T-helper 2 cell treated with Interferon-gamma antibody and Interleukin-4, amounts not matched to agents 100 ng/mL and 5 ng/mL, for 36 hours (primary cell): ENCODE measurements around the gene RIOK1. TPM values are rescaled to one million over a fixed set of nuclear protein-coding genes. Genes with fewer than 3 reads are reported as not detected.
"Not testable (repeated sequence)": the region's sequence is repeated elsewhere in the genome, so short reads cannot be mapped to it uniquely, and the experiment has no call there.

ENCODE experiments used
- intact Hi-C: fragments of 100-400 bp; cut with micrococcal nuclease; formaldehyde crosslinking; loops from one replicate; pipeline ENCODE4 v1.15.1; 2023
- total RNA-seq: library from RNA; stranded (reverse); gene quantifications from 2 replicates; pipeline ENCODE4 v1.2.3, GENCODE V29; 2022

Gene RIOK1
- total RNA-seq = 35.5 and 43.6 TPM in 2 replicates

DNA sequence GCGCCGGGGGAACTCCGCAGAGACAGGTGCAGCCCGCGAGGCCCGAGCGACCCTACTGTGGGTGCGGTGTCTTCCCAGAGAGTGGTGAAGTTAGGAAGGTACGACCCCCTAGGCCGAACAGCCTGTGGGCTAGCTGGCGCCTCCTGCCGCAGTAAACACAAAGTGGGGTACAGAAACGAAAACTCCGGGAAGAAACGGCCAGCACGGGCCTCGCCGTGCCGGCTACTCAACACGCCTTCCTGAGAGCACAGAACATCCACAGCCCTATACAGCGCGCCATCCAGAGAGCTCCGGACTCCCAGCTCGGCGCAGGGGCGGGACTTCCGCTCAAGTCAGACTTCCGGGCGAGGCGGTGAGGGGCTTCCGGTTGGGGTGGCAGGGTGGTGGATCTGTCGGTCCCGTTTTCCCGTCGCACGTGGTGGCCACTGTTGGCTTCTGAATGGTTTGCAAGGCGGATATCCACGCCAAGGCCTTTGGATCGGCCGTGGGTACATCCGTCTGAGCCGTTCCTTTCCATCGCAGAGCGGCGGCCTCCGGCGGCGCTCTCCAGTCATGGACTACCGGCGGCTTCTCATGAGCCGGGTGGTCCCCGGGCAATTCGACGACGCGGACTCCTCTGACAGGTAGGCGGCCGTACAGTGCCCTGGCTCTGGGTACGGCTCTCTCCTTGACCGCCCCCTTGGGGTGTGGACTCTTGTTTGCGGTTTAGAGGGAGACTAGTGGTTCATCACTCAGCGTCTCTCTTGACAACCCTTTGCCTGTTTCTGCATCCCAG, at the start of gene RIOK1, which contains the start of gene CAGE1:
TSS of gene RIOK1 (plus strand) at position 358 of the 775 bp plus-strand sequence. CDS start at position 553, 195 bp downstream.
TSS of gene CAGE1 (minus strand) at position 292 of the 775 bp plus-strand sequence. CDS start 2,569 bp downstream, outside the sequence.
- intact Hi-C loops = loop anchor here (1.0 to 5.0 kb wide), 5 partner anchors 76 to 1048 kb away; partner anchors contain the start of genes BLOC1S5, SLC35B3, SNRNP48 and SSR1

GRCh38 chr6:7341271-7341670, 48.3 kb upstream of the RIOK1 start:
- intact Hi-C loops = no loop called here

DNA sequence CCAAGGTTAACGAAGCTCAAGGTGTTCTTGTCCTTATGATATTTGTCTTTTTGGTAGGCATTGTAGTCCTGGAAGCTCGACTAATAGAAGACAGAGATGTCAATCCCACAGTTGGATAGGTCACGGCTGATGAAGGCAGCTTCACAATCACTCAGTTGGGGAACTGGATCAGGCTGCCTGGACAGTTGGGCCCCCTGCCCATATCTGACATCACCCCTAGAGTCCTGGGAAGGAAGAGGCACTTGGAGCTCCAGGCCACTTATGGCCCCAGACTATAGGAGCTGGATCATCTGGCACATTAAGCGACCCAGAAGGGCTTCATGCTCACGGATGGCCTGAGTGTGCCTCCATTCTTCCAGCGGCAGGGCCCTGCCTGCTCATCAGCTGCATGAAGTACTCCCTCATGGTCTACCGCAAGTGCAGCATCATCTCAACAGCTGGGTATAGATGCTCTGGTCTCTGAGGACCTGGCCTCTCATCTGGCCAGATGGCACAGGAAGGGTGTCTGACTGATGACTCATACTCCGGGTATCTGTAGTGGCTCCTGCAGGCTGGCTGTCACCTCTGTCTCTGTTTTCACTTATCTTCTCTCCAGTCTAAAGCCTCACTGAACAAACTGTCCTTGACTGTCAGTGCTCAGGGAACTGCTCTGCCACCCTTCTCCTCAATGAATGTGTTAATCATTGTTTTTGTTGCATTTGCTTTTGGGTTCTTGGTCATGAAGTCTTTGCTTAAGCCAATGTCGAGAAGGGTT, 47.4 kb upstream of the RIOK1 start:
- intact Hi-C loops = no loop called here

- intact Hi-C loops = no loop called here
Measured at GRCh38 chr6:7343546-7344475, 45.8 kb upstream of the RIOK1 start.

GRCh38 chr6:7344773-7345450, 44.7 kb upstream of the RIOK1 start:
- intact Hi-C loops = not testable (repeated sequence)

GRCh38 chr6:7347551-7347997, 42.0 kb upstream of the RIOK1 start:
- intact Hi-C loops = not testable (repeated sequence)

DNA sequence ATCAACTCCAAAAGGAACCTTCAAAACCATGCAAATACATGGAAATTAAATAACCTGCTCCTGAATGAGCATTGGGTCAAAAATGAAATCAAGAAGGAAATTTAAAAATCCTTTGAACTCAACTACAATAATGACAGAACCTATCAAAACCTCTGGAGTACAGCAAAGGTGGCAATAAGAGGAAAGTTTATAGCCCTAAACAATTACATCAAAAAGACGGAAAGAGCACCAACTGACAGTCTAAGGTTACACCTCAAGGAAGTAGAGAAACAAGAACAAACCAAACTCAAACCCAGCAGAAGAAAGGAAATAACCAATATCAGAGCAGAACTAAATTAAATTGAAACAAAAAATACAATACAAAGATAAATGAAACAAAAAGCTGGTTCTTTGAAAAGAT, 39.0 kb upstream of the RIOK1 start:
- intact Hi-C loops = not testable (repeated sequence)

- intact Hi-C loops = not testable (repeated sequence)
Measured at GRCh38 chr6:7351916-7352315, 37.7 kb upstream of the RIOK1 start.

DNA sequence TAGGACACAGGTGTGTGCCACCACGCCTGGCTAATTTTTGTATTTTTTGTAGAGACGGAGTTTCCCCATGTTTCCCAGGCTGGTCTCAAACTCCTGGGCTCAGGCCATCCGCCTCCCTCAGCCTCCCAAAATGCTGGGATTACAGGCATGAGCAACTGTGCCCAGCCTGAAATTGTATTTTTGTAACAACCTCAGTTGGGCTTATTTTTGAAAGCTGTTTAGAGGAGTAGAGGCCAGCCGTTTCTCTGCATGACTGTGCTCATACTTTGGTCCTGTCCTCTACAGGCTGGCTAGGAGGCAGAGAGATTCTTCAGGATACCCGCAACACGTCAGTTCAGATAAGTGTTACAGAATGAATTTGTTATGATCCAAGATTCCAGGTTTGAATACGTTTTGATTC, 22.2 kb upstream of the RIOK1 start:
- intact Hi-C loops = no loop called here

DNA sequence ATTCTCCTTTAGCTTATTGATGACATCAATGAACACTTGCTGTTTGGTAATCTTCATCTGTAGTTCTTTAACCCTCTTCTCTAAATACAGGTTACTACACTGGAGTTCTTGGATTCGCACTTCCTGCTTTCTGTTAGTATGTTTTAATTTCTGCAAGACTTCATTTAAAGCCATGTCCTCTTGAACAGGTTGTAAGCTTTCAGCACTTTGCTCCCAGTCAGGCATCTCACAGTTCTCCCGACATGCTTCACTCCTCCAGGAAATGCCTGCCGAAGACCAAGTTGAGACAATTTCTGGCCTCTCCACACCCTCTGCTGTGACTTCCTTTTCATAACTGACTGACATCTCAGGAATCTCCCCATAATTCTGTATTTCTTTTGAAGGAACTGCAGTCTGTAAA, 15.9 kb upstream of the RIOK1 start:
- intact Hi-C loops = no loop called here

GRCh38 chr6:7377961-7378360, 11.6 kb upstream of the RIOK1 start:
- intact Hi-C loops = no loop called here

GRCh38 chr6:7378740-7379139, 10.9 kb upstream of the RIOK1 start:
- intact Hi-C loops = no loop called here

- intact Hi-C loops = no loop called here
Measured at GRCh38 chr6:7381092-7381491, 8.5 kb upstream of the RIOK1 start.

DNA sequence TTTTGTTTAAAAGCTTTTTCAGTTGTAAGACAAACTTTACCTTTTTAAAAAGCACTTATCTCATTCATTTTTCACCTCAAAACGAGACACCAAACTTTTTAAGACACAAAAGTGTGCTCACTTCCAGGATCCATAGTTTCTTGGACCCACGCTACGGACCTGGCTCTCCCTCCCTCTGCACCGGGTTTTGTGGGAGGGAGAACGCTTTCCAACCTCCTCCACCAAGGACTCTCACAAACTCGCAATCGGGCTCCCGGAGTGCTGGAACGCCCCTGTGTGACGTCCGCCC, 502 bp upstream of the RIOK1 start:
- intact Hi-C loops = loop anchor here (1.0 to 2.0 kb wide), 3 partner anchors 76 to 675 kb away; partner anchors contain the start of genes BLOC1S5, SNRNP48 and SSR1

- intact Hi-C loops = loop anchor here (1.0 to 5.0 kb wide), 2 partner anchors 114 to 1047 kb away; partner anchors contain the start of gene SLC35B3
Measured at GRCh38 chr6:7390226-7390878, 744 bp downstream of the RIOK1 start.

- intact Hi-C loops = loop anchor here (5.0 kb wide), 1 partner anchor 1046 kb away; the partner anchor contains the start of gene SLC35B3
Measured at GRCh38 chr6:7391151-7391550, 1.5 kb downstream of the RIOK1 start.

DNA sequence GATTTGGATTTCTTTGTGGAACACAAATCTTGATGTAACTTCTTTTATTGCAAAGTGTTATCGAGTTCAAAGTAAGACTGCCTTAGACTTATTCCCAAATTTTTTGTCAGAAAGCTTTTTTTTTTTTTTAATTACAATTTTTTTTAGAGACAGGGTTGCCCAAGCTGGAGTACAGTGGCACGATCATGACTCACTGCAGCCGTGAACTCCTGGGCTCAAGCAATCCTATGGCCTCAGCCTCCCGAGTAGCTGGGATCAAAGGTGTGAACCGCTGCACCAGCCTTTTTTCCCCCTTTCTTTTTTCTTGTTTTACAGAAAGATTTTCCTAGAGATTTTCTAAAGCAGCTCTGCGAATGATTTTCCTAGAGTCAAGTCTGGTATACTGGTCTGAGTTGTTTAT, 2.8 kb downstream of the RIOK1 start:
- intact Hi-C loops = loop anchor here (5.0 kb wide), 1 partner anchor 1045 kb away; the partner anchor contains the start of gene SLC35B3

GRCh38 chr6:7401075-7401474, 11.5 kb downstream of the RIOK1 start:
- intact Hi-C loops = no loop called here

GRCh38 chr6:7402716-7403115, 13.1 kb downstream of the RIOK1 start:
- intact Hi-C loops = no loop called here

GRCh38 chr6:7404546-7404945, 14.9 kb downstream of the RIOK1 start:
- intact Hi-C loops = no loop called here
